Hepatocyte (in vitro differentiated cells): ENCODE measurements around the gene UNG. TPM values are rescaled to one million over a fixed set of nuclear protein-coding genes. Genes with fewer than 3 reads are reported as not detected.

Source experiments
- DNase-seq: peaks from one replicate; pipeline ENCODE4 v3.0.0-alpha.2; 2016; ENCODE audit warnings: low spot score
- H2AFZ ChIP-seq: fragments of 200-600 bp; sonication (generic); 2 replicates; pipeline ENCODE4 v1.6.0; 2016; ENCODE audit warnings: antibody characterized with exemption, mild to moderate bottlenecking
- H3K27ac ChIP-seq: fragments of 200-600 bp; sonication (generic); 2 replicates; pipeline ENCODE4 v1.5.1; 2016; ENCODE audit warnings: mild to moderate bottlenecking
- H3K27me3 ChIP-seq: fragments of 200-600 bp; sonication (generic); 2 replicates; pipeline ENCODE4 v1.6.1; 2016
- H3K36me3 ChIP-seq: fragments of 200-600 bp; sonication (generic); replicated peaks from 2 replicates; pipeline ENCODE4 v1.5.1; 2016; ENCODE audit warnings: low read depth; ENCODE audit not compliant: insufficient read depth
- H3K4me1 ChIP-seq: fragments of 200-600 bp; sonication (generic); 2 replicates; pipeline ENCODE4 v1.5.1; 2016; ENCODE audit warnings: mild to moderate bottlenecking, moderate library complexity; ENCODE audit not compliant: insufficient read depth
- H3K4me2 ChIP-seq: fragments of 200-600 bp; sonication (generic); 2 replicates; pipeline ENCODE4 v1.6.0; 2016
- H3K4me3 ChIP-seq: fragments of 200-600 bp; sonication (generic); 2 replicates; pipeline ENCODE4 v1.5.1; 2016; ENCODE audit warnings: mild to moderate bottlenecking
- H3K79me2 ChIP-seq: fragments of 200-600 bp; sonication (generic); 2 replicates; pipeline ENCODE4 v1.6.0; 2017; ENCODE audit warnings: mild to moderate bottlenecking
- H3K9me2 ChIP-seq: fragments of 200-600 bp; sonication (generic); replicated peaks from 2 replicates; pipeline ENCODE4 v1.6.0; 2017; ENCODE audit warnings: mild to moderate bottlenecking; ENCODE audit not compliant: insufficient read depth
- H3K9me3 ChIP-seq: fragments of 200-600 bp; sonication (generic); 2 replicates; pipeline ENCODE4 v1.5.1; 2016; ENCODE audit warnings: low read depth, mild to moderate bottlenecking
- H4K20me1 ChIP-seq: fragments of 200-600 bp; sonication (generic); 2 replicates; pipeline ENCODE4 v1.6.0; 2016; ENCODE audit warnings: mild to moderate bottlenecking; ENCODE audit not compliant: insufficient read depth, poor library complexity, severe bottlenecking
- CTCF ChIP-seq: fragments of 200-600 bp; sonication (generic); IDR thresholded peaks from 2 replicates; pipeline ENCODE4 v1.5.1; 2016; ENCODE audit warnings: antibody characterized with exemption, mild to moderate bottlenecking; ENCODE audit not compliant: poor library complexity
- EZH2 ChIP-seq: fragments of 200-600 bp; sonication (generic); IDR thresholded peaks from 2 replicates; pipeline ENCODE4 v1.6.1; 2016; ENCODE audit warnings: antibody characterized with exemption, mild to moderate bottlenecking, borderline replicate concordance
- EZH2phosphoT487 ChIP-seq: fragments of 200-600 bp; sonication (generic); IDR thresholded peaks from one replicate; pipeline ENCODE4 v1.6.1; 2018; ENCODE audit warnings: antibody characterized with exemption, mild to moderate bottlenecking, low read depth, moderate library complexity; ENCODE audit not compliant: unreplicated experiment, severe bottlenecking
- WGBS: methylation state at CpG from one replicate; pipeline ENCODE4 v1.1.6; 2016; ENCODE audit warnings: low lambda C conversion rate; ENCODE audit errors: missing lambda C conversion rate; 5-methylcytosine and 5-hydroxymethylcytosine counted together
- polyA plus RNA-seq: library from polyadenylated mRNA; unstranded; fragments of >200 nt; fragmentation: Nextera tagmentation; extraction: Ambion mirVana; gene quantifications from 2 replicates; pipeline ENCODE4 v1.2.1, GENCODE V29; 2016
- total RNA-seq: library from RNA; depleted of rRNA; stranded (reverse); fragments of >200 nt; gene quantifications from 2 replicates; pipeline ENCODE4 v1.2.3, GENCODE V29; 2014

The UNG gene
- total and polyA plus RNA-seq, 2 experiments from 2014 or later = 35.7 to 41.2 TPM

- Histone ChIP-seq H3K36me3 (no peaks in the 10 kb centered on the region), H3K79me2 (peaks cover 31% of the 10 kb centered on the region), H3K27ac (peak overlapping the region; percentile 88), H3K4me1 (peaks cover 2% of the 10 kb centered on the region), H3K9me3 (no peaks in the 10 kb centered on the region), H4K20me1 (no peaks in the 10 kb centered on the region), H3K4me3 (peak overlapping the region; percentile 51), H3K27me3 (no peaks in the 10 kb centered on the region), H3K4me2 (peak overlapping the region; percentile 83), H2AFZ (no peak overlapping the region), H3K9me2 (no peaks in the 10 kb centered on the region)
- 77% methylated on average over 12 of the region's 12 CpGs for WGBS
- TF ChIP-seq EZH2 (no peak), CTCF (no peak), EZH2phosphoT487 (no peak)
- DNase-seq = no peak
Observed at GRCh38 chr12:109099431-109100020, 2.1 kb downstream of the UNG start.

- H2AFZ ChIP-seq = no peak overlapping the region
- no peaks in the 10 kb centered on the region for H4K20me1 ChIP-seq
- H3K9me3 ChIP-seq = no peaks in the 10 kb centered on the region
- H3K27ac ChIP-seq = no peak overlapping the region
- no peaks in the 10 kb centered on the region for H3K27me3 ChIP-seq
- no peak for DNase-seq
- WGBS = 96% methylated on average over 4 of the region's 4 CpGs
- peaks cover 8% of the 10 kb centered on the region for H3K4me1 ChIP-seq
- H3K36me3 ChIP-seq = no peaks in the 10 kb centered on the region
- peaks cover 33% of the 10 kb centered on the region for H3K79me2 ChIP-seq
- H3K9me2 ChIP-seq = no peaks in the 10 kb centered on the region
- H3K4me3 ChIP-seq = no peak overlapping the region
- TF ChIP-seq CTCF (no peak), EZH2phosphoT487 (no peak), EZH2 (no peak)
- H3K4me2 ChIP-seq = no peak overlapping the region
Observed at GRCh38 chr12:109100741-109101140, 3.3 kb downstream of the UNG start.

- H4K20me1 ChIP-seq = no peaks in the 10 kb centered on the region
- H3K27ac ChIP-seq = peak overlapping the region; percentile 37
- TF ChIP-seq CTCF = no peak
- TF ChIP-seq EZH2 = no peak
- TF ChIP-seq EZH2phosphoT487 = no peak
- no peak for DNase-seq
- WGBS = 93% methylated on average over 3 of the region's 3 CpGs
- H3K9me3 ChIP-seq = no peaks in the 10 kb centered on the region
- no peaks in the 10 kb centered on the region for H3K27me3 ChIP-seq
- H3K4me1 ChIP-seq = peaks cover 8% of the 10 kb centered on the region
- no peaks in the 10 kb centered on the region for H3K36me3 ChIP-seq
- H3K4me2 ChIP-seq = no peak overlapping the region
- H3K79me2 ChIP-seq = peaks cover 33% of the 10 kb centered on the region
- H2AFZ ChIP-seq = no peak overlapping the region
- no peak overlapping the region for H3K4me3 ChIP-seq
- H3K9me2 ChIP-seq = no peaks in the 10 kb centered on the region
Observed at GRCh38 chr12:109102491-109102890, 5.1 kb downstream of the UNG start.

GRCh38 chr12:109105176-109105575, 7.8 kb downstream of the UNG start:
- DNase-seq = no peak
- Histone ChIP-seq H3K9me2 (no peaks in the 10 kb centered on the region), H3K9me3 (no peaks in the 10 kb centered on the region), H3K4me2 (no peak overlapping the region), H2AFZ (no peak overlapping the region), H3K36me3 (no peaks in the 10 kb centered on the region), H3K79me2 (peaks cover 17% of the 10 kb centered on the region), H3K27ac (peak overlapping the region; percentile 79), H3K4me1 (peaks cover 8% of the 10 kb centered on the region), H3K4me3 (no peak overlapping the region), H3K27me3 (no peaks in the 10 kb centered on the region), H4K20me1 (no peaks in the 10 kb centered on the region)
- TF ChIP-seq EZH2phosphoT487 (no peak), CTCF (no peak), EZH2 (no peak)
- WGBS = 80% methylated on average over 5 of the region's 5 CpGs
